Measurements from ENCODE around the gene PPM1F.

The PPM1F gene, protein sequence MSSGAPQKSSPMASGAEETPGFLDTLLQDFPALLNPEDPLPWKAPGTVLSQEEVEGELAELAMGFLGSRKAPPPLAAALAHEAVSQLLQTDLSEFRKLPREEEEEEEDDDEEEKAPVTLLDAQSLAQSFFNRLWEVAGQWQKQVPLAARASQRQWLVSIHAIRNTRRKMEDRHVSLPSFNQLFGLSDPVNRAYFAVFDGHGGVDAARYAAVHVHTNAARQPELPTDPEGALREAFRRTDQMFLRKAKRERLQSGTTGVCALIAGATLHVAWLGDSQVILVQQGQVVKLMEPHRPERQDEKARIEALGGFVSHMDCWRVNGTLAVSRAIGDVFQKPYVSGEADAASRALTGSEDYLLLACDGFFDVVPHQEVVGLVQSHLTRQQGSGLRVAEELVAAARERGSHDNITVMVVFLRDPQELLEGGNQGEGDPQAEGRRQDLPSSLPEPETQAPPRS

DNA sequence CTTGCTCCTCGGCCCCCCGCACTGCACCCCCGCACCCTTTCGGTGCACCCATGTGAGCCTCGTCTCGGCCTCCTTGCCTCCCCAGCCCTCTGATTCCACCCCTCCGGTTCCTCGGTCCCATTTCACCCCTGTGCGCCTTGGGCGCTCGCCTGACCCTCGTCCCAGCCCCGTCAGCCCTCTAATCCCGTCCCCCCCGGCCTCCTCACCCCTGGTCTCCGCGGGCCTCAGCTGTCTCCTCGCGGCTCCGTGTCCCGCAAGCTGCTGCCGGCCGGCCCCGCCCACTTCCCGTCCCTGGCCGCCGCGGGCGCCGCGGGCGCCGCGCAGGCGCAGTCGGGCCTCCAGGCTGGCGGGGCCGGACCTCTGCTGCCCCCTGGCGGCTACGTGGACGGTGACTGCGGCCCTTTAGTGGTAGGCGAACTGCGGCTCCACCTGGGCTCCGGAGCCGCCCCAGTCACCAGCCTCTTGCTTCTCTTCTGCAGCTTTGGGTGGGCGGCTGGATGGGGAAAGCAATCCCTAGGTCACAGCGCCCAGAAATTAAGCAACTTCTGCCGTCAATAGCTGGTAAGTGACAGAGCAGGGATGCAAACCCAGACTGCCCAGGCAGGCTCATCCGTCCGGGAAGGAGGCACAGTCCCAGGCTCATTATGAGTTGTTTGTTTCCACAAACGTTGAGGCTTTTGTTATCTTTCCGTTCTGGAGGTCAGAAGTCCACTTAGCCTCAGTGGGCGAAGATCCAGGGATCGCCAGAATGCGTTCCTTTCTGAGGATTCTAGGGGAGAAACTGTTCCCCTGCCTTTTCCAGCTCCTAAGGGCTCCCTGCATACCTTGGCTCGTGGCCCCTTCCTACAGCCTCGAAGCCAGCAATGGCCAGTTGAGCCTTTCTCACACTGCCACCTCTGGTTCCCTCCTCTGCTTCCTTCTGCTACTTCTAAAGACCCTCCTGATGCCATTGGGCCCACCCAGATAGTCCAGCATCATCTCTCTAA lies at the start of gene PPM1F:
PPM1F (minus strand) TSS at position 263 of the 986 bp plus-strand sequence. CDS start 6,800 bp downstream, outside the sequence.
- DNase-seq (ENCODE audit: low spot score), result peak; percentile 91

DNA sequence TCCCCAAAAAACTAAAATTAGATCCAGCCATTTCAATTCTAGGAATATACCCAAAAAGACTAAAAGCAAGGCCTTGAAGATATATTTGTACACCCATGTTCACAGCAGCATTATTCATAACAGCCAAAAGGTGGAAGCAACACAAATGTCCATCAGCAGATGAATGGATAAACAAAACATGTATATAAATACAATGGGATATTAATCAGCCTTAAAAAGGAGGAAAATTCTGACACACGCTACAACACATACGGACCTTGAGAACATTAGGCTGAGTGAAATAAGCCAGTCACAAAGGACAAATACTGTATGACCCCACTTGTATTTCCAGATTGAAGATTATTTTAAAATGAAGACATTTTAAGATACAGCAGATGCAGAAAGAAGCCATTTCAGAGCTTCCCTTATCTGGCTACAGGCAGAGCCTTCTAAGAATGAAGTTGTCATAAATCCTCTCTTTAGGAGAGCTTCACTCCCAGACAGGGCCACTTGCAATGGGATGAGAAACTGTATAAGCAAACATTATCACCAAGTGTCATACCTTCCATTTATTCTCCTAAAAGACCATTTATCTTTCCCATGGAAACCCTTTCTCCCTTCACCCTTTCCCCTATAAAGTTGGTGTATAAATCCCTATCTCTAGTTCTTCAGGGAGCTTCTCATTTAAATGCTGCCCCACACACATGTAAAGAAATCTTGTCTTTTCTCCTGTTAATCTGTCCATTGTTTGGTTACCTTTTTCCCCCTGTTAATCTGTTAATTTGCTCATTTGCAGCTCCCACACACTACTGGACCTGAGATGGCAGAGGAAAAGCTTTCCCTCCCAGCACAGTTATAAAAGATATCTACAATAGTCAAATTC lies 49.2 kb upstream of the PPM1F start:
- DNase-seq (ENCODE audit: low spot score), result no peak

DNA sequence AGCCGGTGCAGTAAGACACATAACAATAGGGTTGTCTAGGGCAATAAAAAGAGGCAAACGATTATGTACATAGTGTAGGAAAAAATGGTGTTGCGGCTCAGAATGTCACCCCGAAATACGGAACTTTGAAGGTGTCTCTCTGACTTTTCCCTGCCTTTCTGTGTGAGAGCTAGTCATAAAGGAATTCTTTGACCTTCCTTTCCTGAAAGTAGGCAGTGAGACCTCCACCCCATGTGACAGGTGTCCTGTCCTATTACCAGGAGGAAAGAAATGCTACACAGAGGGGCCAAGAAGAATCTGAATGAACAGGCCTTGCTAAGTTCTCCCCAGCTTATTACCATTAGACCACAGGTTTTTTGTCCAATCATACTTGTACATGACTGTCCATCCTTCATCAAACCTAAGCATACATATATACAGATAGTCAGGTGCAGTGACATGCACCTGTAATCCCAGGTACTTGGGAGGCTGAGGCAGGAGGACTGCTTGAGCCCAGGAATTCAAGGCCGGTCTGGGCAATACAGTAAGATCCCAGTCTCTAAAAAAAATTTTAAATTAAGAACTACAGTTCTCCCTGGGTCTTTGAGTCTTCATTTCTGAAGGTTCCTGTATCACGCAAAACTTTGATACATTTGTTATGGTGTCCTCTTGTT lies 46.1 kb upstream of the PPM1F start:
- no peak for DNase-seq (ENCODE audit: low spot score)

DNA sequence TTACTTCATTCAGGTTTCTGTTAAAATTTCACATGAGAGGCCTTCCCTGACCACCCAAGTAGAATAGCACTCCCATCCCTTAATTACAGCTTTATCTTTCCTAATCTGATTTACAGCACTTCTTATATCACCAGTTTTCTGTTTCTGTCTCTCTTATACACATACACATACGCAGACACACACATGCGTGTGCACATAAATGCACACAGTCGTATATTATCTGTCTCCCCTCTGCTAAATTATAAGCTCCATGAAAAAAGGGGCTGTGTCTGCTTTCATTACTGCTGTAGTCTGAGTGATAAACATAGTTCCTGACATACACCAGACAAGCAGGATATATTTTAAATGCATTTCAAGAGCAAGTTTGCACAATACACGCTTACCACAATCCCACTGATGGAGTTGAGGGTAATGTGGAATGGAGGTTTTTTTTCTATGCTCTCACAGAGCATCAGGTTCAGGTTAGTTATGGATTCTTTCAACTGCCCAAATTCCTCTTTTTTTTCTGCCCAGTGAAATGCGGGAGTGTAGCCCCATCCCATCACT lies 43.6 kb upstream of the PPM1F start:
- DNase-seq (ENCODE audit: low spot score), result no peak

DNA sequence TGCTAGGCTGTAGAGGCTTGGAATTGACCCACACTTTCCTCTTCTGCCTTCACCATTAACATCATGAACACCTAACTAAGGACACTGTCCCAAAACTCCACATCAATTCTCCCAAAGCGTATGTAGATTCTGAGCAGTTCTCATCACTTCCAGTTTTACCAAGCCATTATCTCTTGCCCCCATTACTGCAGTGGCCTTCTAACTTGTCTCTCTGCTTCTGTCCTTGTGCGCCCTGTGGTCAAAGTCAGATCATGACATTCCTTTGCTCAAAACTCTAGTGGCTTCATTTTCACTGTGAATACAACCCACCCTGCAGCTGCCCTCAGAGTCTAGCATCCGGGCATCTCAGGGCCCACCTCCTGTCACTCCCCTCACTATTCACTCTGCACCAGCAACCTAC lies 43.0 kb upstream of the PPM1F start:
- no peak for DNase-seq (ENCODE audit: low spot score)

DNA sequence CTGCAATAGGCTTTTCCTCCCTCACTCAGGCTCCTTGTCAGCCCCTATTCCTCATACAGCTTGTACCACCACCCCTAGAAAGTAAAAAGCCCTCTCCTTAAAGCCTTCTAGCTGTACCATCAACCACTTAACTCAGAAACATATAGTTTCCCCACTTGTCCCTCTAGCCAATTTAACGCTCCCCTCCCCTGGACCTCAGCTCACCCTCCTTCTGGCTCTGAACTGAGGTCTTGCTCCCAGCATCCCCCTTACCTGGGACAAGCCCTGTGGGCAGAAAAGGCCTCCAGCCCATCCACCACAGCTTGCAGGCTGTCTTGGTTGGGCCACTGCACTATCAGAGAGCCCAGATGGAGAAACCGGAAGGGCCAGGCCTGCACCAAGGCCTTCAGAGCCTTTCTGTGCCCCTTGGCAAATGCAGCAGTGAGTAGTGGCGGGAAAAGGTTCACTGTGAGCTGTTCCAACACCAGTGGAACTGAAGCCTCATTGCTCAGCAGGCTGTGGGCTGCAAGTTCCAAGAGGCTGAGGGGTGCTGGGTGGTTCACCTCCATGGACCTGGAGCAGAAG lies 42.3 kb upstream of the PPM1F start:
- no peak for DNase-seq (ENCODE audit: low spot score)

DNA sequence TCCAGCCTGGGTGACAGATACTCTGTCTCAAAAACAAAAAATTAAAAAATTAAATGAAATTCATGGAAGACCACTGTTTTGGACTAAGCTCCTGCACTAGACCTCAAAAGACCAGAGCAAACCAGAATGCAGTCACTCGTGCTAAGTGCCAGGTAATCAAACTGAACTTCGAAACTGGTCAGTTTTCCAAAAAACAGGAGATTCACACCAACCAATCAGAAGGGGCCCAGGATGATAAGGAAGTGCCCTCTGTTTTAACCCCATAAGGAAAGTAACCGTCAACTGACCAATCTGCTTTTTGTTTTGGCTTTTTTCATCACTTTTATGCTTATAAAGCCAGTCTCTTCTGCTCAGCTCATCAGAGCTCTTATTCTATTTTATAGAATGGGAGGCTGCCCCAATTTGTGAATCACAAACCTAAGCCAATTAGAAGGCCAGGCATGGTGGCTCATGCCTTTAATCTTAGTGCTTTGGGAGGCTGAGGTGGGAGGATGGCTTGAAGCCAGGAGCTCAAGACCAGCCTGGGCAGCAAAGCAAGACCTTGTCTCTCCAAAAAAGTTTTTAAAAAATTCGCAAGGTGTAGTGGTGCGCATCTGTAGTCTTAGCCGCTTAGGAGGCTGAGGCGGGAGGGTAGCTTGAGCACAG lies 40.1 kb upstream of the PPM1F start:
- DNase-seq (ENCODE audit: low spot score), result no peak

DNA sequence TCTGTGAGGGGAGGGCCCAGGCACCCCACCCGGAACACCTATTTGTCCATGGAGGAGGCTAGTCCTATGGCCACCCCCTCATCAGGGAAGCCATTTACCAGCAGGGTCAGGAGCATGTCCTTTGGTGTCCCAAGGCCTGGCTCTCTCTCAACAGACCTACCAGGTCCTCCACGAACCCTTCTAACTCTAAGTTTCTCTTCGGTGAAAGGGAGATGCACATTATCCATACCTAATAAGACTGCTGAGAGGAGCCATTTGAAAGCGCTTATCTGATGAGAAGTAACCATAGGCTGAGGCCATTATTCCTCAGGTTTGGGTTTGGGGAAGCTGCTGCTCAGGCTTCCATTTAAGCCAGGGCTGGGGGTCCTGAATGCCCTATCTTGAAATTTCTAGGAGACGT lies 39.1 kb upstream of the PPM1F start:
- DNase-seq (ENCODE audit: low spot score), result no peak

DNA sequence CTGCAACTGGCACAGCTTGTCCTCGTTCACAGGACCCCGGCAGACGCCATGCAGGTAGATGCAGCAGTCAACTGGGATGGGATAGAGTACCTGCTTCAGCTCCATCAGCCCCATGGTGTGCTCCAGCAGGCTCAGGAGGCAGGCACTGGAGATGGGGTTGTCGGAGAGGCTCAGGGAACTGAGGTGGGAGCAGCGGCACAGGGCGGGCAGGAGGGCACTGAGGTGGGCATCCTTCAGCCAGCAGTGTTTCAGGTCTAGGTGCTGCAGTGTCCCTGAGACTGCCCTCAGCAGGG lies 38.6 kb upstream of the PPM1F start:
- DNase-seq (ENCODE audit: low spot score), result no peak

DNA sequence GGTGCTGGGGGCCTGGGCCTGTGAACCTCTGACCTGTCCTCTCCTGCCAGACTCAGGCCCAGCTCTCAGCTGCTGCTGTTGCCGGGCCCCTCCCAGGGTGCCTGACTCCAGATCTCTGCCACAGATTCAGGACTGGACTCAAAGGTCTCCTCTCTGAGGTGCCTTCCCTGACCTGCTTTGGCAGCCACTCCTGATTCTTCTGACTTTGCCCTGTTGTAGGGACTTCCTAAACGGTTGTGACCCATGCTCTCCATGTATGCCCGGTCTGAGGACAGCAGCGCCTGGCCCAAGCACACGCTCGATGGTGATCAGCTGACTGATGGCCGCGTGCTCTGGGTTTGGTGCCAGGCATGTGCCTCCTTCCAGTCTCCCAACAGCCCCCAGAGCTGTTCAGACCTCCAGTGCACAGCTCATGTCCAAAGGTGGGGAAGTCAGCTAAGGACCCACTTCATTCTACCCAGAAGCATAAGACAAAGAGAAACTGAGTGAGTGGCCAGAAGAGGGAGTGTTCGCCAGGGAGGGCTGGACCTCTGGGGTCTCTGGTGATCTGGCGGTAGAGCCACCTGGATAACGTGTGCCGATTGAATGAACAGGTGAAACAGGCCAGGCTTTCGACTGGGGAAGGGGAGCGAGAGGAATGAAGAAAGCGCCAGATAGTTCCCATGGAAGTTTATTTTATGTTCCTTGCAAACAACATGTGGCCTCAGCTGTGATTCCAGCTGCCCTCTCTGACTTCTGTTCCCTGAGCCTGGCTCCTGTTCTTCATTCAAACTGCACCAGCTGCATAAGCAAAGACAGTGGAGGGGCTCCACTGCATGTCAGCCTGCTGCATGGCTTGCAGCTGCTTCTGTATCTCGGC lies 38.0 kb upstream of the PPM1F start:
- DNase-seq (ENCODE audit: low spot score), result no peak

DNA sequence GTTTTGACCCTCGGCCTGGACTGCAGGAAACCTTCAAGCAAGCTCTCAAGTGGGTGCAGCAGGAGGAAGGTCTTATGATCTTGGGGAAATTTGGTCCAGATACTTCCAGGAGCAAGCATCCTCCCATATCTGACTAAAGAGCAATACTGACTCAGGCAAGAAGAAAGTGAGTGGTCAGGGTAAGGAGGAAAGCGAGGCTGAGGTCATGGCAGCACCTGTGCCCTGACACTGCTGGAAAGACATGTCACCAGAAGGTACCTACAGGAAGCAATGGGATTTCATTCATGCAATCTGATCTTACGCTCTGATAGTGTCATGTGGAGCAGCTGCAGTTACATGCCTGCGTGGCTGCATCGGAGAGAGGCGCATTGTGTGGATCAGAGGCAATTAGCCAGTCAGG lies 36.4 kb upstream of the PPM1F start:
- DNase-seq (ENCODE audit: low spot score), result no peak

DNA sequence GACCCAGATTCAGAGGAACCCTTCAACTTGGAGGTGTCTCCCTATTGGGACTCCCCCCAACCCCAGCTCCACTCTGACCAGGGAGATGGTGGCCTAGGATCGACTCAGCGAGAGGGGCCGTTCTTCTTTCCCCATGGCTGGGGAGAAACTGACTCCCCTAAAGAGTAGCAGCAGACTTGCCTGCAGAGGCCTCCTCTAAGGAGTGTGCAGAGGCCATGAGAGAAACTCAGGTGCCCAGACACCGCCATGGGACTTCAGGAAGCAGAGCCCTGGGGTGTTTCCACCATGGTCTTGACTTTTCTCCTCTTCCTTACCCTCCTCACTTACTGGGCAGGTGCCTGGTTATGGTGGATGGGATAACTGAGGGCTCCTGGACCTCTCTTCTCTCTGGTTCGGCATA lies 32.6 kb upstream of the PPM1F start:
- no peak for DNase-seq (ENCODE audit: low spot score)

DNA sequence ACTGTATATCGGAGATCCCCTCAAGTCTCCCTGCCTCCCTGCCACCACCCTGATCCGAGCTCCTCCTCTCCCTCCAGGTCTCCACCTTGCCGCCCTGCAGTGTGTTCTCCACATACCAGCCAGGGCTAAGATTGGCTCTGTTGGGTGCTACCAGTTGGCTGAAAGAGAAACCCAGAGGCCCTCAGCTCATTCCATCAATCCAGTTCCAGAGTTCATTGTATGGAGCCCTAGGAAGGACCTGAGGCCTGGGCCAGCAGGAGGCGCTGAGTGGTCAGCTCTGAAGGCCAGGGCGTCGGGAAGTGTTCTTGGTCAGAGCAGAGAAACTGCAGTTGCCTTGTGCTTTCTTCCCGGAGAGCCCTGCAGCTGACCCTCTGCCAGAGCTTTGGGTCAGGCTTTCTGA lies 32.1 kb upstream of the PPM1F start:
- DNase-seq (ENCODE audit: low spot score), result no peak

DNA sequence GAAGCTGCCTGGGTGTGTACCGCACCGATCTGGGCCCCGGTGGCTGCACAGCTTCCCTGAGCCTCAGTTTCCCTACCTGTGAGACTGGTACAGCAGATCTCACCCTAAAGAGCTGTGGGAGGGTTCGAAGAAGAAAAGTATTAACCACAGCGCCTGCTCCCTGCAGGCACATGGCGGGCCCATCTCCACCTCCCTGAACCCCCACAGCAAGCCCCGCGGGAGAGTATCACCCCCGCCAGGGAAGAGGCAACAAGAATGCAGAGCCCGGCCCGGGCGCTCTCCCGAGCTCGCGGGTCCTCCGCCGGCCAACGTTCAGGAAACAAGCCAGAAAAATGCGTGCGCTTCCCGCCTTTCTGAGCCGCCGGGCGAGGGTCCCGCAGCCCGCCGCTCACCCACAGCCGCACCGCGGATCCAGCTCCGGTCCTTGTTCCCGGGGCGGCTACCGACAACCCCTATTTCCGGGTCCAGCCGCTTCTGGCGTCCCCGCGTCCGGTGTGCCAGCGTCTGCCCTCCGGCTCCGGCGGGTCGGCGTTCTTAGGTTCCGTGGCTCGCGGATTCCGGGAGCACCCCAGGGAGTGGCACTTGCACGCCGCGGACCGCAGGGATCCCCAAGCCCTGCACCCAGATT lies 29.8 kb upstream of the PPM1F start, which contains the start of gene TOP3B:
TOP3B (minus strand) TSS at position 450 of the 628 bp plus-strand sequence. CDS start 7,078 bp downstream, outside the sequence.
- DNase-seq (ENCODE audit: low spot score), result peak; percentile 63

DNA sequence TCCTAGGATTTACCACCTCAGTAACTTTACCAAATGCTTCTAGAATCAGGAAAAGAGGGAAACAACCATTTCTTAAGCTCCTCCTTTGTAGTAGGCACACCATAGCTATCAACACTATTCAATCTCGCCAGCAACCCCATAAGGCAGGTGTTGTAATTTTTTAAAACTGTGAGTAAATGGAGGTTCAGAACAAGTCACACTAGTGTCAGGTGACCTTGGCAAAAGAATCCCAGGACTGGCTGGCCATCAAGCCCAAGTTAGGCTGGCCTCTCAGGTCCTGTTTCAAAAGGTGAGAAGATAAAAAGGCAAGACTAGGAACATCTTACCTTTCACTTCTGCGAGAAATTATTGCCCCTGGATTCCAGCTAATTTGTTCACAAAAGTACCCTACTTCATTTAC lies 29.2 kb upstream of the PPM1F start:
- DNase-seq (ENCODE audit: low spot score), result peak; percentile 6

DNA sequence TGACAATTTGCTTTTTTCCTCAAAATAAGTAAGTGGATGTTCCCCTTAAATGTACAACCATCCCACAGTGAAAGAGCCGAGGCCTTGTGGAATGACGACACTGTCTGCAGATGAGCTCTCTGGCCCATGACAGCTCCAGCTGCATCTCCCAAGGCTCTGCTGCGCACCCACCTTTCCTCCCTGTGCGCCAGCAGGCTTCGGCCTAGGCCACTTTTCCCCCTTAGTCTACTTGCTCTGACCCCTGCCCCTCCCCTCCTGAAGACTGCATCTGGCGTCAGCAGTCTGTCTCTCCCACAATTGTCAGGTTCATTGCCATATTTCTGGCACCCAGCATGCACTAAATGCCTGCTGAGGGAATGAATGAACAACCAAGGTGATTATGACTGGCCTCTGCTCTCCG lies 27.9 kb upstream of the PPM1F start:
- no peak for DNase-seq (ENCODE audit: low spot score)

DNA sequence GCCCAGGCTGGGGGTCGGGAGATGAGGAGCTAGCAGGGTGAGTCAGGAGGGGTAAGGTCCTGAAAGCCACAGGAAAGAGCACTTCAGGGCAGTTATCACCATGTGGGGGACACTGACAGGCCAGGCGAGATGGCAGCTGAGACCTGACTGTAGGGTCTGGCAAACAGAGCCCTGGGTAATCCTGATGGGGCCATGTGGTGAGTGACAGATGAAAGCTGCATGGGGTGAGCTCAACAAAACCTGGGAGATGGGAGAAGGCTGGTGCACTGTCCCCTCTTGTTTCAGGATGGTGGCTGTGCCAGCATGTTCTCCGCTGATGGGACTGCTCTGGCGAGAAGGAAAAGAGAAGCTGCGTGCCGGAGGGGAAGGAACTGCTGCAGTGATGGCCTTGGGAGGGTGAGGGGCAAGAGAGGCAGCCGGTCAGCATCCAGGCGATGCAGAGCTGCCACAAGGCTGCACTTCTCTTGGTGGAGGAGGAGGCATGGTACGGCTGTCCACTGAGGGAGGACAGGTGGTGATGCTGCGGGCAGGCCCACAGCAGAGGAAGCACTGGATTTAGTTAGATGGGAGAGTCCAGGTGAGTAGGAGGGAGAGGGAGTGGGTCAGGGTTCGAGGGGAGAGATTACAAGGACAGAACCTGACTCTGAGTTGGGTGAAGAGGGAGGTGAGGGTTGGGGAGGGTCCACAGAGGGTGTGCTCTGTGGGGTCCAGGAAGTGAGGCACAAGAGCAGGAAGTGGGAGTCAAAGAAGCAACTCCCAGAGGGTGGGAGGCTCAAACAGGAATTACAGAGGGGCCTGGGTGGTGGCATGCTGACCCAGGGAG lies 26.1 kb upstream of the PPM1F start:
- no peak for DNase-seq (ENCODE audit: low spot score)

DNA sequence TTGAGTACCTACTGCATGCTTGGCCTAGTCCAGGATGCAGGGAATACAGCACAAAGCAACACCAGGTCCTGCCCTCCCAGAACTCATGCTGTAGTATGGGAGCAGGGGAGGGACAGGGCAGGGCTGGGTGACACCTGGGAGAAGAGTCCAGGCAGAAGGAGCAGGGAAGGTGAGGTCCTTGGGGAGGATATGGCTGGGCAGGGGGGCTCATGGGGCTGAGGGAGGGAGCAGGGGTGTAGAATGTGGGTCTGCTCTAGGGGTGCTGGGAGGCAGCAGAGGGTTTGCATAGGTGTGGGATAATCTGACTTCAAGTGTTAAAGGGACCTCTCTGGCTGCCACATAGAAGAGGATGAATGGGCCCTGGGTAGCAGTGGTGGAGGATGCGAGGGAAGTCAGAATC lies 25.2 kb upstream of the PPM1F start:
- DNase-seq (ENCODE audit: low spot score), result no peak
